Gastroesophageal sphincter (tissue), 4 donors: Measurements from ENCODE around the gene ZNF382. TPM values are rescaled to one million over a fixed set of nuclear protein-coding genes. Genes with fewer than 3 reads are reported as not detected.

ENCODE experiments used
- ATAC-seq: fragments of 150-250 bp; one replicate; pipeline ENCODE4 v1.9.1; 2016; ENCODE audit warnings: mild to moderate bottlenecking, moderate library complexity
- H3K27ac ChIP-seq, 4 donors: fragments of 200-600 bp; sonication (generic) in 3 of 4; 1 replicate in 3 of 4; 2 replicates in 1 of 4; pipeline ENCODE4 v1.5.1; 2016 to 2019
- H3K27me3 ChIP-seq: fragments of 200-600 bp; sonication (generic); one replicate; pipeline ENCODE4 v1.5.1; 2019
- H3K36me3 ChIP-seq, 2 donors: fragments of 200-600 bp; sonication (generic); one replicate each; pipeline ENCODE4 v1.5.1; 2019; ENCODE audit warnings: control low read depth in 1 of 2
- H3K4me1 ChIP-seq, 3 donors: fragments of 200-600 bp; sonication (generic); 1 replicate in 2 of 3; 2 replicates in 1 of 3; pipeline ENCODE4 v1.5.1; 2016 to 2019; ENCODE audit warnings: control low read depth in 2 of 3
- H3K4me3 ChIP-seq, 2 donors: fragments of 200-600 bp; sonication (generic); one replicate each; pipeline ENCODE4 v1.5.1; 2019; ENCODE audit warnings: mild to moderate bottlenecking in 1 of 2, moderate library complexity in 1 of 2
- H3K9me3 ChIP-seq, 3 donors: fragments of 200-600 bp; sonication (generic); one replicate each; pipeline ENCODE4 v1.5.1; 2017 to 2019; ENCODE audit warnings: control low read depth in 2 of 3
- CTCF ChIP-seq, 4 experiments: fragments of 200-600 bp in 2 of 4; fragments of 450-650 bp in 2 of 4; sonication (generic) in 1 of 4; IDR thresholded peaks; one replicate each; pipeline ENCODE4 v1.5.1; 2017 to 2019; ENCODE audit warnings: antibody characterized with exemption in 4 of 4, mild to moderate bottlenecking in 2 of 4, moderate library complexity in 2 of 4
- EP300 ChIP-seq: sonication (generic); formaldehyde crosslinking; IDR thresholded peaks from one replicate; pipeline ENCODE4 v1.6.1; 2017; ENCODE audit warnings: antibody characterized with exemption, mild to moderate bottlenecking
- POLR2A ChIP-seq, 2 donors: fragments of 450-650 bp; IDR thresholded peaks; one replicate each; pipeline ENCODE4 v1.6.1; 2017; ENCODE audit warnings: antibody characterized with exemption in 2 of 2, mild to moderate bottlenecking in 2 of 2, moderate library complexity in 1 of 2
- POLR2AphosphoS5 ChIP-seq: sonication (generic); formaldehyde crosslinking; IDR thresholded peaks from one replicate; pipeline ENCODE4 v1.6.1; 2017; ENCODE audit warnings: antibody characterized with exemption
- WGBS, 2 donors: methylation state at CpG; one replicate each; pipeline ENCODE4 v1.1.5; 2018; ENCODE audit warnings: low coverage in 1 of 2; 5-methylcytosine and 5-hydroxymethylcytosine counted together
- total RNA-seq, 4 donors: library from RNA; depleted of rRNA; stranded (reverse); fragments of >200 nt; gene quantifications; one replicate each; pipeline ENCODE4 v1.1.0, GENCODE V29; 2016

The ZNF382 gene
- 10 to 100 TPM in 2 of 4 donors, 1 to 10 TPM in 2; 6.9 to 26.0 (median 16.6) TPM for total RNA-seq

GRCh38 chr19:36605101-36605876 lies at the start of gene ZNF382:
ZNF382 (plus strand) TSS chr19:36605313; CDS start chr19:36609915, 4,602 bp downstream.
- ATAC-seq = peak; percentile 89
- 7% methylated on average over 5 of the region's 73 CpGs; no CpG with 5 or more reads in 1 of the 2 donors for WGBS, 2 donors
- Histone ChIP-seq H3K4me3 (peak within 1 kb of the TSS; percentile 55 to 85), H3K27me3 (no peaks in the 10 kb centered on the region), H3K36me3 (peaks cover 0 to 27% of the 10 kb centered on the region in 2 donors), H3K27ac (peak within 1 kb of the TSS; percentile 17 to 90 (median 89)), H3K4me1 (peaks cover 0 to 22% (median 6%) of the 10 kb centered on the region in 3 donors), H3K9me3 (no peaks in the 10 kb centered on the region)
- TF ChIP-seq CTCF (IDR thresholded peaks at IDR 0.05) (no peak), POLR2A (IDR thresholded peaks at IDR 0.05) (peak; percentile 34 to 41), POLR2AphosphoS5 (peak; percentile 29)

GRCh38 chr19:36564391-36564790 lies 40.7 kb upstream of the ZNF382 start:
- peaks cover 0 to 96% (median 0%) of the 10 kb centered on the region in 3 donors for H3K9me3 ChIP-seq
- no peak overlapping the region for H3K27ac ChIP-seq
- no peak overlapping the region for H3K4me3 ChIP-seq
- H3K4me1 ChIP-seq = no peaks in the 10 kb centered on the region
- TF ChIP-seq CTCF (IDR thresholded peaks at IDR 0.05) (no peak), EP300 (no peak), POLR2A (IDR thresholded peaks at IDR 0.05) (no peak), POLR2AphosphoS5 (no peak)
- no peaks in the 10 kb centered on the region for H3K27me3 ChIP-seq
- WGBS, 2 donors = 94 to 100% methylated on average over 1 of the region's 1 CpG
- peaks cover 0 to 92% of the 10 kb centered on the region in 2 donors for H3K36me3 ChIP-seq
- no peak for ATAC-seq

DNA sequence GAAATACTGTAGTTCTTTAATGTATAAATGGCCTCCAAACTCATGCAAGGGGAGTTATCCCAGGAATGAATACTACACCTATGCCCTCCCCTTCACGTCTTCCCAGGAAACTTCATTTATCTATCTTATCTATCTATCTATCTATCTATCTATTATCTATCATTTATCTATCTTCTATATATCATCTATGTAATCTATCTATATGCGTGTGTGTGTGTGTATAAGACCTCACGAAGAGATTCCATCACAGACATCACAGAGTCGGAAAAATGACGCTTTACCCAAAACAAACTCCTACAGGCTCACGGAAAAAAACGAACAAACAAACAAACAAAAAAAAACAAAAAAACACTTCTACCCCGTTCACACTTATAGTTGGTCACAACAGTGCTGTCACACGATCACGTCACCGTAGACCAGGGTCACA lies 32.5 kb upstream of the ZNF382 start:
- WGBS, 2 donors = 0 to 4% methylated on average over 11 of the region's 11 CpGs
- H3K27ac ChIP-seq = peak overlapping the region; percentile 48 to 91 (median 89)

GRCh38 chr19:36573020-36573894 lies 31.9 kb upstream of the ZNF382 start, which contains the start of gene ZNF529:
ZNF529 (minus strand) TSS chr19:36573292; CDS start chr19:36572346, 946 bp downstream.
- TF ChIP-seq POLR2A (IDR thresholded peaks at IDR 0.05) = peak; percentile 49 to 50
- peak; percentile 79 for TF ChIP-seq POLR2AphosphoS5
- TF ChIP-seq CTCF (IDR thresholded peaks at IDR 0.05) = no peak
- TF ChIP-seq EP300 = no peak
- peak; percentile 97 for ATAC-seq
- Histone ChIP-seq H3K36me3 (peaks cover 4 to 62% of the 10 kb centered on the region in 2 donors), H3K27me3 (no peaks in the 10 kb centered on the region), H3K27ac (peak within 1 kb of the TSS; percentile 48 to 91 (median 89)), H3K9me3 (peaks cover 0 to 22% (median 0%) of the 10 kb centered on the region in 3 donors), H3K4me1 (peaks cover 4 to 24% (median 6%) of the 10 kb centered on the region in 3 donors), H3K4me3 (peak within 1 kb of the TSS; percentile 81 to 82)
- WGBS, 2 donors = 0% methylated on average over 10 to 14 of the region's 66 CpGs

More for the DNA sequence above, 32.5 kb upstream of the ZNF382 start:
- Histone ChIP-seq H3K36me3 (peaks cover 3 to 63% of the 10 kb centered on the region in 2 donors), H3K4me3 (peak overlapping the region; percentile 81 to 82), H3K27me3 (no peaks in the 10 kb centered on the region), H3K4me1 (peaks cover 4 to 24% (median 6%) of the 10 kb centered on the region in 3 donors), H3K9me3 (peaks cover 0 to 29% (median 0%) of the 10 kb centered on the region in 3 donors)
- no peak for ATAC-seq
- TF ChIP-seq CTCF (IDR thresholded peaks at IDR 0.05) (no peak), POLR2A (IDR thresholded peaks at IDR 0.05) (no peak), POLR2AphosphoS5 (no peak), EP300 (no peak)
